ENCODE results near the gene CACNB2. TPM values are rescaled to one million over a fixed set of nuclear protein-coding genes. Genes with fewer than 3 reads are reported as not detected.

CACNB2 gene
- total RNA-seq, 1 experiment from 2014 or later, result 3.2 TPM

DNA sequence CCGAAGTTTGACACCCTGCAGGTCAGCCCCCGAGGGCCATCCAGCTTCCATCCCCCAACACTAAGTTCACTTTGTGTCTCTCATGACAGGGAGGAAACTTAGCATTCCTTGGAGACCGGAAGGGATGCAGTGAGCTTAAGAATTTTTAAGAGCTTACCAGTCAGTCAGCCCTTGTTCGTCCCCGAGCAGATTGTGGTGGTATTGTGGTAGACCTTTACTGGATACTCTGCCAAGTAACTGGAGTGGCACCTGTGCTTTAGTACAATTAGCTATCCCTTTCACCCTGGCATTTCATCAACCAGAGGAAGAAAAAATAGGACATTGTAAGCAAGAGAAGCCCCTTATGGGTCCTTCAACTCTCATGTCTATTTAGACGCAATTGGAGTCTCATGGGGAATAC, 436.4 kb downstream of the CACNB2 start:
- POLR2A ChIA-PET, result interaction anchor here (0.5 kb wide), 1 partner anchor 73 kb away, joined by 4 read pairs; no protein-coding TSS in a partner anchor
- Mint-ChIP-seq H3K36me3 (peaks cover 49% of the 10 kb centered on the region), H3K27ac (no peak overlapping the region), H3K4me1 (peaks cover 14% of the 10 kb centered on the region), H3K27me3 (ENCODE audit: low read depth) (no peaks in the 10 kb centered on the region), H3K9me3 (peaks cover 43% of the 10 kb centered on the region), H3K4me3 (no peak overlapping the region)
- TF ChIP-seq NR2C2 (CRISPR knock-in tag; IDR thresholded peaks at IDR 0.05) (no peak), ZNF232 (CRISPR knock-in tag; IDR thresholded peaks at IDR 0.05) (no peak), TEAD4 (CRISPR knock-in tag; IDR thresholded peaks at IDR 0.05) (no peak), ARID4B (CRISPR knock-in tag; IDR thresholded peaks at IDR 0.05; ENCODE audit: borderline replicate concordance) (no peak), OVOL2 (CRISPR knock-in tag; IDR thresholded peaks at IDR 0.05; ENCODE audit: borderline replicate concordance) (no peak), ERG (CRISPR knock-in tag; IDR thresholded peaks at IDR 0.05) (no peak), SOX15 (CRISPR knock-in tag; IDR thresholded peaks at IDR 0.05) (no peak), GTF2I (CRISPR knock-in tag; conservative IDR thresholded peaks at IDR 0.05) (no peak), E2F4 (CRISPR knock-in tag; IDR thresholded peaks at IDR 0.05; ENCODE audit: borderline replicate concordance, low read depth) (no peak), NFATC4 (CRISPR knock-in tag; IDR thresholded peaks at IDR 0.05) (no peak), CREM (CRISPR knock-in tag; IDR thresholded peaks at IDR 0.05) (no peak), GABPB1 (CRISPR knock-in tag; IDR thresholded peaks at IDR 0.05) (no peak), NR1H2 (CRISPR knock-in tag; IDR thresholded peaks at IDR 0.05) (no peak), ZNF219 (CRISPR knock-in tag; IDR thresholded peaks at IDR 0.05; ENCODE audit: borderline replicate concordance) (no peak)
- TF ChIP-seq, protein P1, sequence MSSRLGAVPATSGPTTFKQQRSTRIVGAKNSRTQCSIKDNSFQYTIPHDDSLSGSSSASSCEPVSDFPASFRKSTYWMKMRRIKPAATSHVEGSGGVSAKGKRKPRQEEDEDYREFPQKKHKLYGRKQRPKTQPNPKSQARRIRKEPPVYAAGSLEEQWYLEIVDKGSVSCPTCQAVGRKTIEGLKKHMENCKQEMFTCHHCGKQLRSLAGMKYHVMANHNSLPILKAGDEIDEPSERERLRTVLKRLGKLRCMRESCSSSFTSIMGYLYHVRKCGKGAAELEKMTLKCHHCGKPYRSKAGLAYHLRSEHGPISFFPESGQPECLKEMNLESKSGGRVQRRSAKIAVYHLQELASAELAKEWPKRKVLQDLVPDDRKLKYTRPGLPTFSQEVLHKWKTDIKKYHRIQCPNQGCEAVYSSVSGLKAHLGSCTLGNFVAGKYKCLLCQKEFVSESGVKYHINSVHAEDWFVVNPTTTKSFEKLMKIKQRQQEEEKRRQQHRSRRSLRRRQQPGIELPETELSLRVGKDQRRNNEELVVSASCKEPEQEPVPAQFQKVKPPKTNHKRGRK (CRISPR knock-in tag; IDR thresholded peaks at IDR 0.05; ENCODE audit: borderline replicate concordance), result no peak
- TF ChIP-seq, protein P2, sequence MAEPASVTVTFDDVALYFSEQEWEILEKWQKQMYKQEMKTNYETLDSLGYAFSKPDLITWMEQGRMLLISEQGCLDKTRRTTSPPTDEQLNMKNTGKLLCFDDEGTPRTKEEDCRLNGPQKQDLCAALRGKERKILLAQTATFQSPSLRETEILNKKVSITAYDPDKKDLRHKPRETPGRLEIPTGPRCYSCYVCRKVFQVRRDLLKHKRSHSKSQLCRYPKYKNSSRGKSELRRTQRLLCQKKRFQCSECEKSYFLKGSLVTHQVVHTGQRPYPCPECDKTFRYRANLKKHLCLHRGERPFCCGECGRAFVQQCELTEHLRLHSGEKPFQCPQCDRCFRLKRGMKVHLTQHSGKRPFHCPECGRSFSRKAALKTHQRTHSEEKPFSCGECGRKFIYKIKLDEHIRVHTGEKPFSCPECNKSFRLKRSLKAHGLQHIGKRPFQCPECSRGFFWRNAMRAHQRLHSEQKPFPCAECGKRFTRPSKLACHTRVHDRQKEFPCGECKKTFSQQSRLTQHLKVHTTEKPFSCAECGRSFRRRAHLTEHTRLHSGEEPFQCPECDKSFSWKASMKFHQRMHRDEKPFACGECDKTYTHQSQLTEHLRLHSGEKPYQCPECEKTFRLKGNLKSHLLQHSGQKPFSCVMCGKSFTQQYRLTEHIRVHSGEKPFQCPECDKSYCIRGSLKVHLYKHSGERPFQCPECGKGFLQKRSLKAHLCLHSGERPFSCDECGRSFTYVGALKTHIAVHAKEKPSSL (CRISPR knock-in tag; conservative IDR thresholded peaks at IDR 0.05), result no peak
- TF ChIP-seq, protein P3, sequence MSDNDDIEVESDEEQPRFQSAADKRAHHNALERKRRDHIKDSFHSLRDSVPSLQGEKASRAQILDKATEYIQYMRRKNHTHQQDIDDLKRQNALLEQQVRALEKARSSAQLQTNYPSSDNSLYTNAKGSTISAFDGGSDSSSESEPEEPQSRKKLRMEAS (CRISPR knock-in tag; IDR thresholded peaks at IDR 0.05), result no peak
- TF ChIP-seq, protein P4, sequence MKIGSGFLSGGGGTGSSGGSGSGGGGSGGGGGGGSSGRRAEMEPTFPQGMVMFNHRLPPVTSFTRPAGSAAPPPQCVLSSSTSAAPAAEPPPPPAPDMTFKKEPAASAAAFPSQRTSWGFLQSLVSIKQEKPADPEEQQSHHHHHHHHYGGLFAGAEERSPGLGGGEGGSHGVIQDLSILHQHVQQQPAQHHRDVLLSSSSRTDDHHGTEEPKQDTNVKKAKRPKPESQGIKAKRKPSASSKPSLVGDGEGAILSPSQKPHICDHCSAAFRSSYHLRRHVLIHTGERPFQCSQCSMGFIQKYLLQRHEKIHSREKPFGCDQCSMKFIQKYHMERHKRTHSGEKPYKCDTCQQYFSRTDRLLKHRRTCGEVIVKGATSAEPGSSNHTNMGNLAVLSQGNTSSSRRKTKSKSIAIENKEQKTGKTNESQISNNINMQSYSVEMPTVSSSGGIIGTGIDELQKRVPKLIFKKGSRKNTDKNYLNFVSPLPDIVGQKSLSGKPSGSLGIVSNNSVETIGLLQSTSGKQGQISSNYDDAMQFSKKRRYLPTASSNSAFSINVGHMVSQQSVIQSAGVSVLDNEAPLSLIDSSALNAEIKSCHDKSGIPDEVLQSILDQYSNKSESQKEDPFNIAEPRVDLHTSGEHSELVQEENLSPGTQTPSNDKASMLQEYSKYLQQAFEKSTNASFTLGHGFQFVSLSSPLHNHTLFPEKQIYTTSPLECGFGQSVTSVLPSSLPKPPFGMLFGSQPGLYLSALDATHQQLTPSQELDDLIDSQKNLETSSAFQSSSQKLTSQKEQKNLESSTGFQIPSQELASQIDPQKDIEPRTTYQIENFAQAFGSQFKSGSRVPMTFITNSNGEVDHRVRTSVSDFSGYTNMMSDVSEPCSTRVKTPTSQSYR (CRISPR knock-in tag; IDR thresholded peaks at IDR 0.05), result no peak
- ATAC-seq (no peak), DNase-seq (ENCODE audit: low spot score) (no peak)
- CTCF ChIA-PET, result no interaction called here
